Activated naive CD8-positive, alpha-beta T cell treated with anti-CD3 and anti-CD28 coated beads, Interleukin-2, amount 10 ng/mL, durations not matched to agents 7 days and 5 days (primary cell): Measurements from ENCODE around the gene PRKCH. TPM values are rescaled to one million over a fixed set of nuclear protein-coding genes. Genes with fewer than 3 reads are reported as not detected.

ENCODE experiments used
- ATAC-seq: fragments of 150-1000 bp; cut with Tn5 transposase; one replicate; pipeline ENCODE4 v1.10.0; 2021; ENCODE audit warnings: low read depth, moderate library complexity
- POLR2A ChIA-PET: fragments of 350-600 bp; sonication (Branson Sonifier 250); formaldehyde crosslinking; loops from one replicate; lab custom pipeline; 2021; ENCODE audit warnings: antibody characterized with exemption; lab: Charles Lee
- DNase-seq: peaks from one replicate; pipeline ENCODE4 v3.0.0; 2021
- H3K27ac Mint-ChIP-seq: one replicate; pipeline ENCODE4 v1.8.0; 2022; ENCODE audit warnings: mild to moderate bottlenecking, mixed read lengths
- H3K27me3 Mint-ChIP-seq: one replicate; pipeline ENCODE4 v1.8.0; 2022; ENCODE audit warnings: mild to moderate bottlenecking, moderate library complexity, mixed read lengths
- H3K36me3 Mint-ChIP-seq: one replicate; pipeline ENCODE4 v1.8.0; 2021; ENCODE audit warnings: mild to moderate bottlenecking, mixed read lengths
- H3K4me1 Mint-ChIP-seq: one replicate; pipeline ENCODE4 v1.8.0; 2021; ENCODE audit warnings: mixed read lengths
- H3K4me3 Mint-ChIP-seq: one replicate; pipeline ENCODE4 v1.8.0; 2022; ENCODE audit warnings: mild to moderate bottlenecking, moderate library complexity, mixed read lengths
- H3K9me3 Mint-ChIP-seq: one replicate; pipeline ENCODE4 v1.8.0; 2021; ENCODE audit warnings: mixed read lengths
- total RNA-seq, 2 experiments: library from RNA; stranded (reverse); gene quantifications; one replicate each; pipeline ENCODE4 v1.2.3, GENCODE V29; 2021

Gene PRKCH
- total RNA-seq, 2 experiments from 2014 or later = 318 TPM

DNA sequence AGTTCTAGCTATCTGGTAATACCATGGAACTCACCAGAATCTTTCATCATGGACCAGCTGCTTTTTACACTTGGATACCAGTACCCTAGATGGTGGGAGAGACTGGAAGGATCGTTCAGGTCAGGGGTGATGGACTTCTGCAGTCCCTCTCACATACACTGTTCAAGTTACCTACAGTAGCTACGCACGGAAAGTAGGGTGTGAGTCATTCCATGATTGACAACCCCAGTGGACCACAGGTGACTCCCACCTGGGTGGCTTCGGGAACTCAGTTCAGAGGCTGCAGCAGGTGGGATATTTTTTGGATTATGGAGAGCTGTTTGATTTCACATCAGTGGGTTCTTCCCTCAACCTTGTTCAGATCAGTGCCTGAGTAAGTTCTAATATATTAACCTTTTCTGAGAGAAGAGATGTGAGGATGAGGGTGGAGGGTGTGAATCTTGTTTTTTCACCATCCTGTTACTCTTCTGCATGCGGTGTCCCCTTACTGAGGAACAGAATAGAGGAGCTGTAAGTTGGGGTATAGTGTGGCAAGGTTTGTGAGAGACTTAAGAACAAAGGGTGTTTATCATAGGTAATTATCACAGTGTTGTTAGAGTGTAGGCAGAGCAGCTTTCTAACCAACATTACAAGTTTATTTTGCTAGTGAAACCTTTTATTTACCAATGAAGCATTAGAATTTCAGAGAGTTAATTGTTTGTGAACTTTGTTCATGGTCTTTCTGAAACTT lies 39.6 kb downstream of the PRKCH start:
- Mint-ChIP-seq H3K36me3 (peaks cover 37% of the 10 kb centered on the region), H3K4me1 (peaks cover 49% of the 10 kb centered on the region), H3K9me3 (no peaks in the 10 kb centered on the region), H3K27me3 (no peaks in the 10 kb centered on the region), H3K27ac (peak overlapping the region; percentile 46), H3K4me3 (peak overlapping the region; percentile 5)
- no peak for DNase-seq
- no peak for ATAC-seq
- POLR2A ChIA-PET = interaction anchor here (1.0 to 1.8 kb wide), 2 partner anchors 35 to 39 kb away, joined by 3 to 7 read pairs; partner anchors contain the start of gene PRKCH

DNA sequence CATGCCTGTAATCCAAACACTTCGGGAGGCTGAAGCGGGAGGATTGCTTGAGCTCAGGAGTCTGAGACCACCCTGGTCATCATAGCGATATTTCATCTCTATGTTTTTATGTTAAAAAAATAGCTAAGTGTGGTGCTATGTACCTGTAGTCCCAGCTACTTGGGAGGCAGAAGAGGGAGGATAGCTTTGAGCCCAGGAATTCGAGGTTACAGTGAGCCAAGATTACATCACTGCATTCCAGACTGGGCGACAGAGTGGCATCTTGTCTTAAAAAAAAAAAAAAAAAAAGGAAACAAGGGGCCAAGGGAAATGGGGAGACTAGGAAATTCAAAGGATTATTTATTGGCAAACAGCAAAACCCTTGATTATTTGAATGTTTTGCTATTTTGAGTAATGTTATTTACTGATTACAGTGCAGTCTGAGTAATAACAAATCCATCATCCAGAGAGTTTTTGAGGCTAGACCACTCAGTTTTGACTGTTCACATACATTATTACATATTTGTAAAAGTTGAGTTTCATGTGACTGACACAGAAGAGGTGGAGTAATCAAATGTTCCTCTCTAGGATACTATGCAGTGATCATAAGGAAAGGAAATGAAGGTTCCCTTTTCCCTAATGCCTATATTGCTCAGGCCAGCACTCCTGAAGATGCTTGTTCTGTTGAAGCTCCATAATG lies 40.8 kb downstream of the PRKCH start:
- peaks cover 28% of the 10 kb centered on the region for H3K36me3 Mint-ChIP-seq
- peaks cover 43% of the 10 kb centered on the region for H3K4me1 Mint-ChIP-seq
- no peak overlapping the region for H3K4me3 Mint-ChIP-seq
- no peaks in the 10 kb centered on the region for H3K27me3 Mint-ChIP-seq
- POLR2A ChIA-PET = interaction anchor here (0.8 to 1.8 kb wide), 3 partner anchors 15 to 40 kb away, joined by 3 to 7 read pairs (median 5); partner anchors contain the start of gene PRKCH
- DNase-seq (no peak), ATAC-seq (no peak)
- H3K9me3 Mint-ChIP-seq = no peaks in the 10 kb centered on the region
- H3K27ac Mint-ChIP-seq = peak overlapping the region; percentile 32

DNA sequence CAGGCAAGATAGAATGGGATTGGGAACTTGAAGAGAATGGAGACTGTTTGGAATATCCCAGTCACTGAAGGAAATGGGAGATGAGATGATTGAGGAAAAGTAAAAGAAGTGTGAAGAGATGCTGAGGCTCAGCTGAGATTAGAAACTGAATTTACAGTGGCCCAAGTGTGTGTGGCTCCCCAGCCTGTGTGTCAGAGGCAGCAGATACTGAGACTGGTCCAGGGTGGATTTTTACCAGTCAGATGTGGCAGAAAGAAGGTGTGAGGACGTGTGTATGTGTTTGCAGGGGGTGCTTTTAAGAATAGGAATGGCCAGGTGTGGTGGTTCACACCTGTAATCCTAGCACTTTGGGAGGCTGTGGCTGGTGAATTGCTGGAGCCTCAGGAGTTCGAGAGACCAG lies 42.9 kb downstream of the PRKCH start:
- Mint-ChIP-seq H3K27me3 (no peaks in the 10 kb centered on the region), H3K4me3 (no peak overlapping the region), H3K9me3 (no peaks in the 10 kb centered on the region), H3K27ac (no peak overlapping the region), H3K36me3 (peaks cover 21% of the 10 kb centered on the region), H3K4me1 (peaks cover 42% of the 10 kb centered on the region)
- DNase-seq (no peak), ATAC-seq (no peak)
- POLR2A ChIA-PET = no interaction called here

DNA sequence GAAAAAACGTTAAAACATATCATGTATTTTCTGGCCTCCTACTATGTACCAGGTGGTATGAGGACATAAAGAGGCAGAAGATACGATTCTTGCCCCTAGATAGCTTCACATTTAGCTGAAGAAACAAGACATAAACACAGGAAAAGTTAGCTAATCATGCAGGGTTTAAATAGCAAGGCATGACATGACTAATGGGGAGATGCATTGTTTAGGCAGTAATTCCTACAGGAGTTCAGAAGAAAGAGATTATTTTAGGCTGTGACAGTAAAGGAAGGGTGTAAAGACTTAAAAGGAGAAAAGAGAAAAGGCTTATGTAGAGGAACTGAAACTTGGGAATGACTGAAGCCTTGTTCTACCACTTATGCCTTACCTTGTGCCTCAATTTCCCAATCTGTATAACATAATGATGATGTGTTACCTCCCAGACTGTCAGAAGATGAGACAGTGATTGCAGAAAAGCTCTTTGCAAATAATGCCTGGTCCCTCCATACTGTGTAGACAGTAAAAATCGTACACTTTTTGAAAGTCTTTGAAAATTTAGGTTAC lies 44.4 kb downstream of the PRKCH start:
- POLR2A ChIA-PET = interaction anchor here (1.2 kb wide), 1 partner anchor 8 kb away, joined by 4 read pairs; no protein-coding TSS in a partner anchor
- no peaks in the 10 kb centered on the region for H3K9me3 Mint-ChIP-seq
- no peak overlapping the region for H3K4me3 Mint-ChIP-seq
- peaks cover 26% of the 10 kb centered on the region for H3K36me3 Mint-ChIP-seq
- H3K27ac Mint-ChIP-seq = no peak overlapping the region
- H3K27me3 Mint-ChIP-seq = no peaks in the 10 kb centered on the region
- DNase-seq (no peak), ATAC-seq (no peak)
- H3K4me1 Mint-ChIP-seq = peaks cover 45% of the 10 kb centered on the region

DNA sequence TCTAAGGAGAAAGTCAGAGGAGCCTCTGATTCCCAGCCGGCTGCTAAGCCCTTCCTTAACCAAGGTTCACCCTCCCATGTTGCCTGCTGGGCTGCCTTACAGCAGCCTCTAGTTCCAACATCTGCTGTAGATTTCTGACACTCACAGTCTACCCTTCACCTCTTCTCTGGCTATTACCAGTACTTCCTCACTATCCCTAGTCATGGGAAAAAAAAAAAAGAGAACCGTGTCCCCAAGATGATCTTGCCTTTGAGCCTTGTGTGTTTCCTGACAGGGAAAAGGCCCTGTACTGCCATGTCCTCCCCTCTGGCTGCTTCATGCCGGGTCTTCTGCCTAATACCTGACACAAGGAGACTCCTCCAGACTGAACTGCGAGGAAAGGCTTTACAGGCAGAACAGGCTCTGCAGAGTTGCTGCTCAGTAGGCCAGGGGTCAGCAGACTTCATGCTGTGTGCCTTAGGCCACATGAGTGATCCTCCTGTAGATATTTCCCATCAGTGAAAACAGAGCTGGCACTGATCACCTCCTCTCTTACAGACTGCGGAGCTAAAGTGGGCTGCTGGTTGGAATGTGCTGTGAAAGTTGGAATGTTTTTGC lies 46.8 kb downstream of the PRKCH start:
- Mint-ChIP-seq H3K9me3 (peaks cover 7% of the 10 kb centered on the region), H3K4me3 (peak overlapping the region; percentile 27), H3K4me1 (peaks cover 49% of the 10 kb centered on the region), H3K36me3 (peaks cover 37% of the 10 kb centered on the region), H3K27ac (peak overlapping the region; percentile 80), H3K27me3 (no peaks in the 10 kb centered on the region)
- no peak for DNase-seq
- POLR2A ChIA-PET = interaction anchor here (0.6 to 1.1 kb wide), 2 partner anchors 46 kb away, joined by 3 read pairs; no protein-coding TSS in a partner anchor
- ATAC-seq = no peak

DNA sequence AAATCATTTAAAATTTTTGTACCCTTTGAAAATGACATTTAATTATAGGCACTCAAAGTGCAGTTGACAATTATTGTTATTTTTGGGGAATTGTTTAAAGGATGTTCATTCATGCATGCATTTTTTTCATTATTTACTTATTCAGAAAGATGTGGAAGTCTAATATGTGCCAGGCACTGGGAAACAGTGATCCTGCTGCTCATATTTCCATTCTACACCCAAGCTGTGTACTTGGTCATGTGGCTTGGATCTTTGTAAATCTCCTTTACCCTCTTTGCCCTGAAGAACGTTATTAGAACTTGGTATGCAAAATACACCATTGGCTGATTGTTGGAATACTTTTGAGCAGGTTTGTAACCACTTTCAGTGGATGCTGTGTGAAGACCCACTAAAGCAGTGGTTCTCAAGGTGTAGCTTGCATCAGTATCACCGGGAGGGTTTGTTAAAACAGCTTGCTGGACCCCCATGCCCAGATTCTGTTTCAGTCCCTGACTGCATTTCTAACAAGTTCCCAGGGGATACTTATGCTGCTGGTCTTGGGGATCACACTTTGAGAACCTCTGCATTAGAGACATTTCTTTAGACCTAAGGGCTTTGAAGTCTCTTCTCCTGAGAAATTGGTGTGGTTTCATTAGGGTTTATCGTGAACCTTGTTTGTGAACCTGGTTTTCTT lies 47.5 kb downstream of the PRKCH start:
- H3K9me3 Mint-ChIP-seq = peaks cover 10% of the 10 kb centered on the region
- H3K4me1 Mint-ChIP-seq = peaks cover 50% of the 10 kb centered on the region
- H3K27me3 Mint-ChIP-seq = no peaks in the 10 kb centered on the region
- DNase-seq = no peak
- peak overlapping the region; percentile 80 for H3K27ac Mint-ChIP-seq
- peak overlapping the region; percentile 61 for H3K4me3 Mint-ChIP-seq
- ATAC-seq = no peak
- peaks cover 44% of the 10 kb centered on the region for H3K36me3 Mint-ChIP-seq
- POLR2A ChIA-PET = interaction anchor here (0.7 to 1.1 kb wide), 2 partner anchors 36 to 46 kb away, joined by 3 read pairs; no protein-coding TSS in a partner anchor

DNA sequence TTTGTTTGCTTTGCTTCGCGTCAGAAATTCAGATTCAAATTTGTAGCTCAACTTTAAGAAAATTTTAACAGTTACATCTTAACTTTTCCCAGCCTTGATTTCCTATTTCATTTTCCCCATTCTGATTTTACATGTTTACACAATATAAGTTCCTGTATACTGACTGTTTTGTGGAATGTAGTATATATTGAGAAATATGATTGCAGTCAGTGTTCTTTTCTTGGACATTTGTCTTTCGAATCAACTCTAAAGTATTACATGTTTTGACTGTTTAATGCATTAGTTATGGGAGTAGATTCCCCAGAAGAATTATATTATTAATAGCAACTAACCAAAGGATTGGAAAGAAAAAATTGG lies 48.1 kb downstream of the PRKCH start:
- Mint-ChIP-seq H3K9me3 (peaks cover 10% of the 10 kb centered on the region), H3K27ac (peak overlapping the region; percentile 80), H3K36me3 (peaks cover 49% of the 10 kb centered on the region), H3K4me3 (peak overlapping the region; percentile 61), H3K27me3 (no peaks in the 10 kb centered on the region), H3K4me1 (peaks cover 50% of the 10 kb centered on the region)
- POLR2A ChIA-PET = interaction anchor here (0.7 to 1.1 kb wide), 2 partner anchors 36 to 47 kb away, joined by 3 read pairs; no protein-coding TSS in a partner anchor
- no peak for ATAC-seq
- DNase-seq = no peak

DNA sequence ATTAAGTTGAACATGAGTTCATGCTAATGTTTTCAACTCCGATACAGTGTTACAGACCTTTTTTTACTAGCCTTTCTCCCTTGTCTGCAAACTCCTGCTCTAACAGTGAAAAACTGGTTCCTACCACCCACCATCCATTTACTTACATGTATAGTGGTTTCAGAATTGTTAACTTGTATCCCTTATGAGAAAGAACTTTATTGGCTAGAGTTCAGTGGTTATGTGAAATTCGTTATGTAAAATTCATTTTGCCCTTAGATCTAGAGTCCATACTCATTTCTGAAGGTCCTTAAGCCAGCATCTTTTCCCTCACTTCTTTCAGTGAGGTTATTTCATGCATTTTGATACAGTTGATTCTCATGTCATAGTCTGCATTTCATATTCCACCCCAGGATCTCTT lies 51.0 kb downstream of the PRKCH start:
- no peaks in the 10 kb centered on the region for H3K27me3 Mint-ChIP-seq
- POLR2A ChIA-PET = no interaction called here
- peak overlapping the region; percentile 46 for H3K27ac Mint-ChIP-seq
- H3K4me1 Mint-ChIP-seq = peaks cover 65% of the 10 kb centered on the region
- ATAC-seq (no peak), DNase-seq (no peak)
- H3K9me3 Mint-ChIP-seq = peaks cover 24% of the 10 kb centered on the region
- no peak overlapping the region for H3K4me3 Mint-ChIP-seq
- peaks cover 76% of the 10 kb centered on the region for H3K36me3 Mint-ChIP-seq

DNA sequence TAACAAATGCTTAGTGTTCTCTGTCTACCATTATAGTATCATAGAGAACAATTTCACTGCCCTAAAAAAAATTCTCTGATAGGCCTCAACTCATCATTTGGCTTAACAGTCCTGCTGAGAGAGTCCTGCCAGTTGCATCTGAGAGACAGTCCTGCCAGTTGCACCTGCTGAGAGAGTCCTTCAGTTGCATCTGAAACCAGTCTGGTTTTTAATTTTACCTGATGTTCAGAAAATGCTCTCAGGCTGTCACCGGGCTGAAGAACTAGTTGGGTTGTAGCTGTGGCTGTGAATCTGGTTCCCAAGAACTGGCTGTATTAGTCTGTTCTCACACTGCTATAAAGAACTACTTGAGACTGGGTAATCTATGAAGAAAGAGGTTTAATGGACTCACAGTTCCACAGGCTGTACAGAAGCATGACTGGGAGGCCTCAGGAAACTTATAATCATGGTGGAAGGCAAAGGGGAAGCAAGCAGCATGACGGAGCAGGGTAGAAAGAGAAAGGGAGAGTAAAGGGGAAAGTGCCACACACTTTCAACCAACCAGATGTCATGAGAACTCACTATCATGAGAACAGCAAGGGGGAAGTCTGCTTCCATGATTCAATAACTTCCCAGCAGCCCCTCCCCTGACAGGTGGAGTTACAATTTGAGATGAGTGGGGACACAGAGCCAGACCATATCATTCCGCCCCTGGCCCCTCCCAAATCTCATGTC lies 51.6 kb downstream of the PRKCH start:
- ATAC-seq (no peak), DNase-seq (no peak)
- no peaks in the 10 kb centered on the region for H3K27me3 Mint-ChIP-seq
- no peak overlapping the region for H3K27ac Mint-ChIP-seq
- peaks cover 81% of the 10 kb centered on the region for H3K36me3 Mint-ChIP-seq
- peak overlapping the region; percentile 1 for H3K4me3 Mint-ChIP-seq
- peaks cover 65% of the 10 kb centered on the region for H3K4me1 Mint-ChIP-seq
- POLR2A ChIA-PET = no interaction called here
- peaks cover 24% of the 10 kb centered on the region for H3K9me3 Mint-ChIP-seq

DNA sequence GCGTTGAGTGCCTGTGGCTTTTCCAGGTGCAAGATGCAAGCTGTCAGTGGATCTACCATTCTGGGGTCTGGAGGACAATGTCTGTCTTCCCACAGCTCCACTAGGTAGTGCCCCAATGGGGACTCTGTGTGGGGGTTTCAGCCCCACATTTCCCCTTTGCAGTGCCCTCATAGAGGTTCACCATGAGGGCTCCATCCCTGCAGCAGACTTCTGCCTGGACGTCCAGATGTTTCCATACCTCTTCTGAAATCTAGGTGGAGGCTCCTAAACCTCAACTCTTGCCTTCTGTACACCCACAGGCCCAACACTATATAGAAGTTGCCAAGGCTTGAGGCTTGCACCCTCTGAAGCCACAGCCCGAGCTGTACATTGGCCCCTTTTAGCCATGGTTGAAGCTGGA lies 52.9 kb downstream of the PRKCH start:
- H3K27me3 Mint-ChIP-seq = no peaks in the 10 kb centered on the region
- H3K27ac Mint-ChIP-seq = peak overlapping the region; percentile 2
- H3K36me3 Mint-ChIP-seq = peaks cover 85% of the 10 kb centered on the region
- DNase-seq = no peak
- POLR2A ChIA-PET = no interaction called here
- H3K4me1 Mint-ChIP-seq = peaks cover 63% of the 10 kb centered on the region
- peaks cover 24% of the 10 kb centered on the region for H3K9me3 Mint-ChIP-seq
- no peak overlapping the region for H3K4me3 Mint-ChIP-seq
- ATAC-seq = no peak

DNA sequence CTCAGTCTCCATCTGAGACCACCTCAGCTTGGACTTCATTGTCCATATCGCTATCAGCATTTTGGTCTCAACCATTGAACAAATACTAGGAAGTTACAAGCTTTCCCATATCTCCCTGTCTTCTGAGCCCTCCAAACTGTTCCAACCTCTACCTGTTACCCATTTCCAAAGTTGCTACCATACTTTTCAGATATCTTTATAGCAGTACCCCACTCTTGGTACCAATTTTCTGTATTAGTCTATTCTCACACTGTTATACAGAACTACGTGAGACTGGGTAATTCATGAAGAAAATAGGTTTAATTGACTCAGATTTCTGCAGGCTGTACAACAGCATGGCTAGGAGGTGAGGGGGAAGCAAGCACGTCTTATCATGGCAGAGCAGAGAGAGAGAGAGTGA lies 53.8 kb downstream of the PRKCH start:
- Mint-ChIP-seq H3K9me3 (peaks cover 24% of the 10 kb centered on the region), H3K4me1 (peaks cover 67% of the 10 kb centered on the region), H3K36me3 (peaks cover 85% of the 10 kb centered on the region), H3K27me3 (no peaks in the 10 kb centered on the region), H3K27ac (peak overlapping the region; percentile 70), H3K4me3 (peak overlapping the region; percentile 39)
- DNase-seq (no peak), ATAC-seq (no peak)
- POLR2A ChIA-PET = interaction anchor here (0.7 to 2.0 kb wide), 2 partner anchors 10 to 18 kb away, joined by 4 to 8 read pairs; no protein-coding TSS in a partner anchor

DNA sequence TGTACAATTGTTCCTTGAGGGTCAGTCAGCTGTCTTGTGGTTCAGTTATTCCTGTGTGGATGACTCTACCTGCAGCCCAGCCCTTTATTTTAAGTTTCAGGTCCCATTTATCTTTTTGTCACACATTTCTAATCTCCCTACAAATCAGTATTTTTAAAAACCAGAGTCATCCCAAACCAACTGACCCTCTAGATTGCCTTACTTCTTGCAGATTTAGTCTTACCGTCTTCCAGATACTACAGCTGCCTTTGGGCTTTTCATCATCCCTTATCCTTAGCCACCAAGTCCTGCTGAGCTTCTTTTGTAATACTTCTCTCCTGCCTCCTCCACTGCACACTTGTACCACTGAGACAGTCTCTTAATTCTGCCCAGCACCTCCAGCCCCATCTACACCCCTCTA lies 54.9 kb downstream of the PRKCH start:
- H3K4me1 Mint-ChIP-seq = peaks cover 69% of the 10 kb centered on the region
- ATAC-seq (no peak), DNase-seq (no peak)
- POLR2A ChIA-PET = interaction anchor here (0.7 to 2.0 kb wide), 2 partner anchors 9 to 10 kb away, joined by 3 to 8 read pairs; no protein-coding TSS in a partner anchor
- H3K27ac Mint-ChIP-seq = peak overlapping the region; percentile 63
- peaks cover 76% of the 10 kb centered on the region for H3K36me3 Mint-ChIP-seq
- peak overlapping the region; percentile 1 for H3K4me3 Mint-ChIP-seq
- H3K27me3 Mint-ChIP-seq = no peaks in the 10 kb centered on the region
- H3K9me3 Mint-ChIP-seq = peaks cover 24% of the 10 kb centered on the region
